Uterus (tissue), 4 donors: Measurements from ENCODE around the gene DLK2. TPM values are rescaled to one million over a fixed set of nuclear protein-coding genes. Genes with fewer than 3 reads are reported as not detected.
A peak's percentile ranks its signal among the peaks of the same experiment; 100 is the strongest.
"Not testable (repeated sequence)": the region's sequence is repeated elsewhere in the genome, so short reads cannot be mapped to it uniquely, and the experiment has no call there.

Experiments used
- DNase-seq, 2 donors: peaks; one replicate each; pipeline ENCODE4 v3.0.0-alpha.2; 2019 to 2020
- H3K27ac ChIP-seq, 2 donors: fragments of 200-600 bp; sonication (generic); 1 replicate in 1 of 2; 2 replicates in 1 of 2; pipeline ENCODE4 v1.5.1; 2016 to 2018
- H3K27me3 ChIP-seq, 2 donors: fragments of 200-600 bp; sonication (generic); one replicate each; pipeline ENCODE4 v1.5.1; 2018 to 2019; ENCODE audit warnings: control low read depth in 1 of 2
- H3K36me3 ChIP-seq, 2 donors: fragments of 200-600 bp; sonication (generic); one replicate each; pipeline ENCODE4 v1.5.1; 2019; ENCODE audit warnings: control low read depth in 1 of 2
- H3K4me1 ChIP-seq, 2 donors: fragments of 200-600 bp; sonication (generic); one replicate each; pipeline ENCODE4 v1.5.1; 2018 to 2019; ENCODE audit warnings: control low read depth in 1 of 2
- H3K4me3 ChIP-seq, 2 donors: fragments of 200-600 bp; sonication (generic); 1 replicate in 1 of 2; 2 replicates in 1 of 2; pipeline ENCODE4 v1.5.1; 2018 to 2019; ENCODE audit warnings: mild to moderate bottlenecking in 1 of 2
- H3K9me3 ChIP-seq, 2 donors: fragments of 200-600 bp; sonication (generic); one replicate each; pipeline ENCODE4 v1.5.1; 2019; ENCODE audit warnings: control low read depth in 1 of 2
- POLR2A ChIP-seq, 2 donors: fragments of 450-650 bp; IDR thresholded peaks; one replicate each; pipeline ENCODE4 v1.6.1; 2016; ENCODE audit warnings: antibody characterized with exemption in 2 of 2, mild to moderate bottlenecking in 1 of 2, moderate library complexity in 1 of 2
- intact Hi-C: fragments of 100-400 bp; cut with DNase I; formaldehyde crosslinking; loops from one replicate; pipeline ENCODE4 v1.15.1; 2023; ENCODE audit warnings: low total_unique reads
- total RNA-seq, 4 donors: library from RNA; depleted of rRNA in 3 of 4; stranded (reverse); fragments of >200 nt in 3 of 4; gene quantifications; one replicate each; pipeline versions ENCODE4 v1.1.0 to v1.2.4, GENCODE V29; 2014 to 2023
- TF ChIP-seq, protein P1 (sequence below), 4 experiments: fragments of 200-600 bp in 2 of 4; fragments of 450-650 bp in 2 of 4; sonication (generic) in 2 of 4; IDR thresholded peaks; one replicate each; pipeline ENCODE4 v1.5.1; 2016 to 2019; ENCODE audit warnings: antibody characterized with exemption in 4 of 4, mild to moderate bottlenecking in 2 of 4, moderate library complexity in 1 of 4
- donor health status: DM: yes; HTN: yes; CAD: no.

DLK2 gene
- total RNA-seq, 4 donors from 2014 or later = 1.9 to 3.3 TPM; not detected in 2

DNA sequence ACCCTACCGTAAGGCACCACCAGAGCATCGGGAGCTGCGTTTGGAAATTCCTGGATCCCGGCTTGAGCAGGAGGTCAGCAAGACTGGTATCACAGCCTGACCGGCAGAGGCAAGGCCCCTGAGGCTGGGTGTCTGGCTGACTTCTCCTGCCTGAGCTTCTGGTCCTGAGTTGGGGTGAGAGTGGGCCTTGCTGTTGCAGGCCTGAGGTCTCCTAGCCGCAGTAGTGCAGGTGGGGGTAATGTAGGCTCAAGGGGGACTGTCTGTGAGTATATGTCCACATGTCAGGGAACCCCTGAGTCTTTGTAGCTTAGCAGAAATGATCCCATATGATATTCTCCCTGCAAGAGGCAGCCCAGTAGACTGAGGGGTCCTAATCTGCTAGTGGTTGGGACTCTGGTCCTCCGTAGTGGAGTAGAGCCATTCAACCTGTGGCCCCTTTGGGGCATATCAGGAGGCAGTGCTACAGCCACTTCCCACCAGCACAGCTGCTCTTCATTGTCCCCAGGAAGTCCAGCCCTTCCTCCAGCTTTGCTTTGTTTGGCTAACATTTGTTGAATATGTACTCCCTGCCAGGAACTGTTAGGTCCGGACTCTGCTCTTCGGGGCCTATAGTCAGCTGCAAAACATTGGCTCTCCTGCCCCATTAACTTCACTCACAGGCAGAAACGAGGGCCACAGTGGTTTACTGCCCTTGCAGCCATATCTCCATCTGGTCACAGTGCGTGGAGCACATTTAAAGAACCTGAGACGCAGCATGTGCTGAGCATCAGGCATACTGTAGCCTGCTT lies 43.9 kb upstream of the DLK2 start:
- intact Hi-C loops = loop anchor here (10.0 kb wide), 1 partner anchor 134 kb away; the partner anchor contains the start of gene ZNF318
- peaks cover 0 to 8% of the 10 kb centered on the region in 2 donors for H3K4me1 ChIP-seq
- peak overlapping the region; percentile 7 to 29 for H3K27ac ChIP-seq
- no peak for DNase-seq
- no peak overlapping the region for H3K4me3 ChIP-seq
- no peaks in the 10 kb centered on the region for H3K36me3 ChIP-seq
- H3K27me3 ChIP-seq = no peaks in the 10 kb centered on the region
- TF ChIP-seq POLR2A (IDR thresholded peaks at IDR 0.05) = no peak
- TF ChIP-seq, protein P1, sequence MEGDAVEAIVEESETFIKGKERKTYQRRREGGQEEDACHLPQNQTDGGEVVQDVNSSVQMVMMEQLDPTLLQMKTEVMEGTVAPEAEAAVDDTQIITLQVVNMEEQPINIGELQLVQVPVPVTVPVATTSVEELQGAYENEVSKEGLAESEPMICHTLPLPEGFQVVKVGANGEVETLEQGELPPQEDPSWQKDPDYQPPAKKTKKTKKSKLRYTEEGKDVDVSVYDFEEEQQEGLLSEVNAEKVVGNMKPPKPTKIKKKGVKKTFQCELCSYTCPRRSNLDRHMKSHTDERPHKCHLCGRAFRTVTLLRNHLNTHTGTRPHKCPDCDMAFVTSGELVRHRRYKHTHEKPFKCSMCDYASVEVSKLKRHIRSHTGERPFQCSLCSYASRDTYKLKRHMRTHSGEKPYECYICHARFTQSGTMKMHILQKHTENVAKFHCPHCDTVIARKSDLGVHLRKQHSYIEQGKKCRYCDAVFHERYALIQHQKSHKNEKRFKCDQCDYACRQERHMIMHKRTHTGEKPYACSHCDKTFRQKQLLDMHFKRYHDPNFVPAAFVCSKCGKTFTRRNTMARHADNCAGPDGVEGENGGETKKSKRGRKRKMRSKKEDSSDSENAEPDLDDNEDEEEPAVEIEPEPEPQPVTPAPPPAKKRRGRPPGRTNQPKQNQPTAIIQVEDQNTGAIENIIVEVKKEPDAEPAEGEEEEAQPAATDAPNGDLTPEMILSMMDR (IDR thresholded peaks at IDR 0.05) = no peak
- no peaks in the 10 kb centered on the region for H3K9me3 ChIP-seq

DNA sequence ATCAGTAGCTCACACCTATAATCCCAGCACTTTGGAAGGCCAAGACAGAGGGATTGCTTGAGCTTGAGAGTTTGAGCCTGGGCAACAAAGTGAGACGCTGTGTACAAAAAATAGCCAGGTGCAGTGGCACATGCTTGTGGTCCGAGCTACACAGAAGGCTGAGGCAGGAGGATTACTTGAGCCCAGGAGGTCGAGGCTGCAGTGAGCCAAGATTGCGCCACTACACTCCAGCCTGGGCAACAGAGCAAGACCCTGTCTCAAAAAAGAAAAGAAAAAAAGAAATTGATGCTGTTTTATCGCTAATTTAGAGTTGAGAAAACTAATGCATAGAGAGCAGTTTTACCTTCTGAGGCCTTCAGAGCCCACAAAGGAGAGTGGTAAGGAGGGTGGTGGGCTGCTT lies 42.9 kb upstream of the DLK2 start:
- not testable (repeated sequence) for H3K27ac ChIP-seq, DNase-seq, H3K9me3 ChIP-seq, H3K36me3 ChIP-seq, H3K4me3 ChIP-seq, H3K27me3 ChIP-seq, H3K4me1 ChIP-seq
- intact Hi-C loops = loop anchor here (10.0 kb wide), 1 partner anchor 133 kb away; the partner anchor contains the start of gene ZNF318

DNA sequence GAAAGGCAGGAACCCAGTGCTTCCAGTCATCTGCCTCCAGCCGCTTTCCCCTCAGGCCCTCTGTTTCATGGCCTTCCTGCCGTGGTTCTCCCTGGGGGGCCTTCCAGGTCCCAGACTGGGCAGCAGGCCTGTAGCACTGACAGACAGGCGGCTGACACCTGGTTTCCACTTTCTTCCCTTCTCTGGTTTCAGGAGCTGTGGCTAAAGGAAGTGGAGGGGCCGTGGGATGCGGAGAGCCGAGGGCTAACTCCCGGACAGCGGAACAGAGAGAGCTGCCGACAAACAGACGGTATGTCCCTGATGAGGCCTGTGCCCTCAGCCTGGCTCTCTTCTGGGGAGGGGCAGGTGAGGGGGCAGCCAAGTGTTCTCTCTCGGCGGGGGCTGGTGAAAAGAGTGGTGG lies 42.3 kb upstream of the DLK2 start:
- no peak for DNase-seq
- intact Hi-C loops = loop anchor here (10.0 kb wide), 1 partner anchor 133 kb away; the partner anchor contains the start of gene ZNF318
- H3K4me1 ChIP-seq = peaks cover 0 to 9% of the 10 kb centered on the region in 2 donors
- H3K4me3 ChIP-seq = no peak overlapping the region
- H3K36me3 ChIP-seq = no peaks in the 10 kb centered on the region
- H3K27ac ChIP-seq = no peak overlapping the region
- TF ChIP-seq POLR2A (IDR thresholded peaks at IDR 0.05) = no peak
- TF ChIP-seq, protein P1 (IDR thresholded peaks at IDR 0.05) = no peak
- no peaks in the 10 kb centered on the region for H3K9me3 ChIP-seq
- no peaks in the 10 kb centered on the region for H3K27me3 ChIP-seq

DNA sequence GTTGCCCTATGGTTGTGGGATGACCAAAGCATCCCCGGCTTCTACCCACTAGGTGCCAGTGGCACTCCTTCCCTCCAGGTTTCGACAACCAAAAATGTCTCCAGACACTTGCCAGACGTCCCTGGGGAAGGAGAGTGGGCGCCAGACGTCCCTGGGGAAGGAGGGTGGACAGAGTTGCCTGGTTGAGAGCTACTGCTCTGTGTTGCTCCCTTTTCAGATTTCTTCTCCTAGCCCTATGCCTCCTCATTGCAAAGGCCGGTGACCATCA lies 41.7 kb upstream of the DLK2 start:
- Histone ChIP-seq H3K36me3 (no peaks in the 10 kb centered on the region), H3K4me1 (peaks cover 0 to 15% of the 10 kb centered on the region in 2 donors), H3K27ac (no peak overlapping the region), H3K9me3 (no peaks in the 10 kb centered on the region), H3K27me3 (no peaks in the 10 kb centered on the region), H3K4me3 (no peak overlapping the region)
- TF ChIP-seq, protein P1 (IDR thresholded peaks at IDR 0.05) = no peak
- no peak for TF ChIP-seq POLR2A (IDR thresholded peaks at IDR 0.05)
- intact Hi-C loops = loop anchor here (10.0 kb wide), 1 partner anchor 132 kb away; the partner anchor contains the start of gene ZNF318
- DNase-seq = no peak

DNA sequence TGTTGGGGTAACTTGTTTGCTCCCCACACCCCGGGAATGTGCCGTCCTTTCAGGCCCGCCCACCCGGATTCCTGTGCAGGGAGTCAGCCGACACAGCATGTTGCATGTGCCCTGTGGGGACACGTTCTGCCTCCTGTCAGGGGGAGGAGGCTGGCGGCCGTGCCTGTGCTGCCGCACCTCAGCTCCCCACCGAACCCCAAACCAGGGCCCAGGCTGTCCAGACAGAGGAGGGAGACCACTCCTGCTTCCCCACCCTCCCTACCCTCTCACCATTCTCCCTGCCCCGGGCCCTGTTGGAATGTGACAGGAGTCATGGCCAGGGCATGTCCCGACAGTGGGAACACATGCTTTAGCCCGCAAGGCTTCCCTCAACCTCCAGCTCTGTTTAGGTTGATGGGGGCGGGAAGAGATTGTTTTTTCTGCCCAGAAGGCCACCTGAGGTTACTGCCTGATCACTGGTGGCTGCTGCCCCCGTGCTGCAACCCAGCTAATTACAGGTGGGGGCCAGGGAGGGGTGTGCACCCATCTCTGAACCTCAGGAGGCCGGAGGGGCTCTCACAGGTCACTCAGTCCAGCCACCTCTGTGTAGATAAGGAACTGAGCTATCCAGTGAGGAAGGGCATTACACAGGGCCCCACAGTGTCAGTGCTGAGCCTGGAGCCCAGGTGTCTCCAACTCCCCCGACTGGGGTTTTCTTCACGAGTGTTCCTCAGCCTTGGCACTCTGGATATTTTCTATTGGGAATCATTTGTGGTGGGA lies 41.2 kb upstream of the DLK2 start:
- DNase-seq = no peak
- Histone ChIP-seq H3K4me1 (peaks cover 0 to 21% of the 10 kb centered on the region in 2 donors), H3K27me3 (no peaks in the 10 kb centered on the region), H3K27ac (peak overlapping the region in 1 of 2 donors; percentile 23), H3K36me3 (no peaks in the 10 kb centered on the region), H3K4me3 (no peak overlapping the region), H3K9me3 (no peaks in the 10 kb centered on the region)
- TF ChIP-seq, protein P1 (IDR thresholded peaks at IDR 0.05) = peak; percentile 25 to 42 (median 28)
- no peak for TF ChIP-seq POLR2A (IDR thresholded peaks at IDR 0.05)
- intact Hi-C loops = loop anchor here (10.0 kb wide), 1 partner anchor 132 kb away; the partner anchor contains the start of gene ZNF318
